SK-N-SH (cell line): Measurements from ENCODE around the gene ZNF260. TPM values are rescaled to one million over a fixed set of nuclear protein-coding genes. Genes with fewer than 3 reads are reported as not detected.

Experiments used
- CTCF ChIA-PET: fragments of 300-600, 350-600 bp; formaldehyde crosslinking; extraction: SDS; loops from one replicate; lab custom pipeline; 2021; lab: Yijun Ruan, JAX
- POLR2A ChIA-PET: fragments of 350-600 bp; sonication (Branson Sonifier 250); formaldehyde crosslinking; extraction: SDS; loops from one replicate; lab custom pipeline; 2020; ENCODE audit warnings: antibody characterized with exemption, inconsistent platforms; lab: Yijun Ruan, JAX
- DNase-seq: peaks from one replicate; pipeline ENCODE4 v3.0.0; 2012
- H2AFZ ChIP-seq: fragments of 200-600 bp; sonication (generic); 2 replicates; pipeline ENCODE4 v1.8.1; 2016; ENCODE audit warnings: antibody characterized with exemption, mild to moderate bottlenecking, low read depth
- H3F3A ChIP-seq: fragments of 200-600 bp; sonication (generic); replicated peaks from 2 replicates; pipeline ENCODE3; 2016; ENCODE audit warnings: antibody characterized with exemption, mild to moderate bottlenecking; ENCODE audit not compliant: insufficient read depth
- H3K27ac ChIP-seq, 2 experiments: fragments of 200-500 bp in 1 of 2; fragments of 200-600 bp in 1 of 2; sonication (Bioruptor generic) in 1 of 2; sonication (generic), shearing (Covaris generic) in 1 of 2; 2 replicates each; pipeline versions ENCODE4 v1.5.1 to v1.6.1; 2014 to 2016; ENCODE audit warnings: low read depth in 2 of 2, inconsistent platforms in 1 of 2, low read length in 1 of 2, mild to moderate bottlenecking in 1 of 2, mixed read lengths in 1 of 2
- H3K27me3 ChIP-seq: fragments of 200-600 bp; sonication (generic), shearing (Covaris generic); 2 replicates; pipeline ENCODE4 v1.6.1; 2016; ENCODE audit warnings: mixed run types; ENCODE audit not compliant: insufficient read depth
- H3K36me3 ChIP-seq, 2 experiments: fragments of 200-500 bp in 1 of 2; fragments of 200-600 bp in 1 of 2; sonication (Bioruptor generic) in 1 of 2; sonication (generic) in 1 of 2; replicated peaks in 1 of 2; 2 replicates each; pipeline versions ENCODE3 to v1.5.1; 2014 to 2016; ENCODE audit warnings: low read length in 1 of 2, mild to moderate bottlenecking in 1 of 2; ENCODE audit not compliant: insufficient read depth in 2 of 2, control insufficient read depth in 1 of 2
- H3K4me1 ChIP-seq, 2 experiments: fragments of 200-500 bp in 1 of 2; fragments of 200-600 bp in 1 of 2; sonication (Bioruptor generic) in 1 of 2; sonication (generic), shearing (Covaris generic) in 1 of 2; 2 replicates each; pipeline versions ENCODE4 v1.5.1 to v1.6.1; 2014 to 2016; ENCODE audit warnings: low read depth in 1 of 2, low read length in 1 of 2, mixed run types in 1 of 2; ENCODE audit not compliant: insufficient read depth in 2 of 2, control insufficient read depth in 1 of 2
- H3K4me2 ChIP-seq: fragments of 200-600 bp; sonication (generic), shearing (Covaris generic); 2 replicates; pipeline ENCODE4 v1.6.1; 2017; ENCODE audit warnings: mixed run types
- H3K4me3 ChIP-seq, 2 experiments: fragments of 200-500 bp in 1 of 2; fragments of 200-600 bp in 1 of 2; sonication (Bioruptor generic) in 1 of 2; sonication (generic), shearing (Covaris generic) in 1 of 2; 2 replicates each; pipeline versions ENCODE4 v1.5.1 to v1.8.1; 2014 to 2016; ENCODE audit warnings: low read depth in 2 of 2, inconsistent platforms in 1 of 2, low read length in 1 of 2, mild to moderate bottlenecking in 1 of 2, mixed read lengths in 1 of 2, moderate library complexity in 1 of 2
- H3K79me2 ChIP-seq: fragments of 200-600 bp; sonication (generic); 2 replicates; pipeline ENCODE4 v1.8.1; 2017; ENCODE audit warnings: mild to moderate bottlenecking; ENCODE audit not compliant: insufficient read depth
- H3K9ac ChIP-seq: fragments of 200-600 bp; sonication (generic); 2 replicates; pipeline ENCODE4 v1.6.1; 2017; ENCODE audit warnings: mixed run types
- H3K9me2 ChIP-seq: fragments of 200-600 bp; sonication (generic); 2 replicates; pipeline ENCODE4 v1.6.1; 2017; ENCODE audit warnings: mixed run types
- H3K9me3 ChIP-seq: fragments of 200-600 bp; sonication (generic); 2 replicates; pipeline ENCODE4 v1.6.1; 2017; ENCODE audit warnings: mixed run types, mild to moderate bottlenecking, moderate library complexity
- H4K20me1 ChIP-seq: fragments of 200-600 bp; sonication (generic); 2 replicates; pipeline ENCODE4 v1.6.1; 2017; ENCODE audit warnings: mild to moderate bottlenecking, mixed run types; ENCODE audit not compliant: insufficient read depth
- CHD2 ChIP-seq: fragments of 150-350 bp; IDR thresholded peaks from 2 replicates; pipeline ENCODE4 v1.6.1; 2018; ENCODE audit warnings: low read length; ENCODE audit not compliant: partially characterized antibody
- ELF1 ChIP-seq: IDR thresholded peaks from 2 replicates; pipeline ENCODE4 v1.4.0; 2012
- EZH2phosphoT487 ChIP-seq: fragments of 200-600 bp; sonication (generic); IDR thresholded peaks from 2 replicates; pipeline ENCODE4 v1.6.1; 2017; ENCODE audit warnings: low read depth, mixed run types, mild to moderate bottlenecking, antibody characterized with exemption, moderate library complexity, borderline replicate concordance
- FOXM1 ChIP-seq: IDR thresholded peaks from 2 replicates; pipeline ENCODE4 v1.4.0; 2012; ENCODE audit warnings: low read depth, mild to moderate bottlenecking
- IRF3 ChIP-seq: fragments of 150-350 bp; IDR thresholded peaks from 2 replicates; pipeline ENCODE4 v1.6.1; 2016; ENCODE audit warnings: mild to moderate bottlenecking, low read depth, low read length
- JUND ChIP-seq: IDR thresholded peaks from 2 replicates; pipeline ENCODE4 v1.4.0; 2012
- MAX ChIP-seq: IDR thresholded peaks from 2 replicates; pipeline ENCODE4 v1.4.0; 2012; ENCODE audit warnings: low read depth
- MEF2A ChIP-seq: IDR thresholded peaks from 2 replicates; pipeline ENCODE4 v1.4.0; 2012; ENCODE audit warnings: low read depth, borderline replicate concordance
- MXI1 ChIP-seq: IDR thresholded peaks from 2 replicates; pipeline ENCODE4 v1.6.1; 2012; ENCODE audit warnings: mild to moderate bottlenecking, low read depth, low read length, improper control_type of control experiment
- NFIC ChIP-seq: IDR thresholded peaks from 2 replicates; pipeline ENCODE4 v1.4.0; 2012; ENCODE audit warnings: borderline replicate concordance
- PBX3 ChIP-seq: IDR thresholded peaks from 2 replicates; pipeline ENCODE4; 2012
- POLR2AphosphoS5 ChIP-seq: IDR thresholded peaks from 2 replicates; pipeline ENCODE4 v1.6.1; 2012; ENCODE audit warnings: low read depth, low read length
- RAD21 ChIP-seq: IDR thresholded peaks from 2 replicates; pipeline ENCODE4 v1.6.1; 2012; ENCODE audit warnings: mild to moderate bottlenecking, low read length
- TAF1 ChIP-seq: IDR thresholded peaks from 2 replicates; pipeline ENCODE4 v1.6.1; 2012; ENCODE audit warnings: low read depth, mild to moderate bottlenecking, low read length, moderate library complexity, borderline replicate concordance
- TCF12 ChIP-seq: IDR thresholded peaks from 2 replicates; pipeline ENCODE4 v1.4.0; 2012
- TEAD4 ChIP-seq: IDR thresholded peaks from 2 replicates; pipeline ENCODE4 v1.4.0; 2012; ENCODE audit warnings: mild to moderate bottlenecking, borderline replicate concordance; ENCODE audit not compliant: insufficient read depth
- USF1 ChIP-seq: IDR thresholded peaks from 2 replicates; pipeline ENCODE4 v1.4.0; 2012; ENCODE audit warnings: low read depth, borderline replicate concordance
- ZBTB33 ChIP-seq: IDR thresholded peaks from 2 replicates; pipeline ENCODE4 v1.4.0; 2012; ENCODE audit warnings: low read depth, borderline replicate concordance
- WGBS: methylation state at CpG from one replicate; pipeline ENCODE4 v1.1.6; 2017; ENCODE audit warnings: low lambda C conversion rate; 5-methylcytosine and 5-hydroxymethylcytosine counted together
- polyA plus RNA-seq, 3 experiments: library from polyadenylated mRNA; depleted of rRNA; stranded (reverse); fragments of >200 nt; gene quantifications; 2 replicates each; pipeline ENCODE4 v1.2.3, GENCODE V29; 2012

ZNF260 gene
- polyA plus RNA-seq, 1 of the 3 experiments (the other 2 are of a cell fraction) = 2.6 TPM

- POLR2A ChIA-PET = no interaction called here
- CTCF ChIA-PET = no interaction called here
- no peak for DNase-seq
- Histone ChIP-seq H3K4me2 (no peak overlapping the region), H3K27ac (no peak overlapping the region), H3K9ac (no peak overlapping the region), H3K4me1 (no peaks in the 10 kb centered on the region), H3K36me3 (no peaks in the 10 kb centered on the region), H2AFZ (no peak overlapping the region), H4K20me1 (no peaks in the 10 kb centered on the region), H3K4me3 (no peak overlapping the region), H3F3A (no peaks in the 10 kb centered on the region), H3K79me2 (no peaks in the 10 kb centered on the region), H3K9me2 (no peaks in the 10 kb centered on the region), H3K9me3 (peaks cover 5% of the 10 kb centered on the region), H3K27me3 (no peaks in the 10 kb centered on the region)
- TF ChIP-seq TCF12 (no peak), CHD2 (no peak), POLR2AphosphoS5 (no peak), MXI1 (no peak), USF1 (no peak), JUND (no peak), MAX (no peak), NFIC (no peak), TEAD4 (no peak), RAD21 (no peak), ZBTB33 (no peak), TAF1 (no peak), FOXM1 (no peak), EZH2phosphoT487 (no peak), MEF2A (no peak), PBX3 (no peak), ELF1 (no peak), IRF3 (no peak)
- WGBS = 48% methylated on average over 5 of the region's 5 CpGs
These were observed 26.1 kb downstream of the ZNF260 start for GRCh38 chr19:36501973-36502372.
